ENCODE data around the gene GNGT1. TPM values are rescaled to one million over a fixed set of nuclear protein-coding genes. Genes with fewer than 3 reads are reported as not detected.

The GNGT1 gene
- total and polyA plus RNA-seq, 2 of the 8 experiments (the other 6 are each of a cell fraction or from before 2014, with no cell fraction given), result 0.26 TPM; not detected in 1

DNA sequence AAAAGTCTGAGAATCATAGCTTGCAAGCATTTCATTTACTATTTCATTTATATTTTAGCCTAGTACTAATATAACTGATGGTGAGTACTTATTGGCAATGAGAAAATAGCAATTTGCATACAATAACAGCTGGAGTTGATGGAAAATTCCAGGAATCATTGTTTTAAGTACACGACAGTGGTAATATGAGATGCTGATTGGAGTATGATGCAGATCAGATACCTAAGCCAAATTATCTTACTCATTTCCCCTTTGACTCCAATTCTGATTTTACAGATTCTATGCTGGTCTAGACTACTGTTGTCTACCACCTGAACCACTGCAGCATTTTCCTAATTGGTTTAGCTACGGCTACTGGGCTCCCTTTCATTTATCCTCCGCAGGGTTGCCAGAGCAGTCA is 51.8 kb downstream of the GNGT1 start:
- H2AFZ ChIP-seq (ENCODE audit: low read length), result no peak overlapping the region
- H3K4me2 ChIP-seq (ENCODE audit: insufficient read depth in 1 of 2, low read depth in 2 of 2, low read length in 2 of 2), result no peak overlapping the region
- no peak overlapping the region for H2BK15ac ChIP-seq (ENCODE audit: low read length)
- no peak for FAIRE-seq
- no peak overlapping the region for H3K4me3 ChIP-seq (ENCODE audit: extremely low read depth in 1 of 4, insufficient read depth in 2 of 4, low read depth in 3 of 4, low read length in 4 of 4)
- H2BK5ac ChIP-seq (ENCODE audit: low read depth, low read length), result no peak overlapping the region
- no peak overlapping the region for H2BK12ac ChIP-seq (ENCODE audit: low read depth, low read length)
- H3K4me1 ChIP-seq (replicated peaks in 1 of 4; ENCODE audit: control insufficient read depth in 3 of 4, insufficient read depth in 4 of 4, low read length in 3 of 4), result no peaks in the 10 kb centered on the region
- no peak overlapping the region for H4K5ac ChIP-seq (ENCODE audit: insufficient read length, low read depth, low read length)
- H3K56ac ChIP-seq (replicated peaks; ENCODE audit: insufficient read length, low read depth, low read length), result no peak overlapping the region
- H3K27me3 ChIP-seq (replicated peaks in 1 of 4; ENCODE audit: control insufficient read depth in 3 of 4, extremely low read depth in 1 of 4, insufficient read depth in 3 of 4, low read length in 3 of 4), result no peaks in the 10 kb centered on the region
- H3K79me2 ChIP-seq (ENCODE audit: control insufficient read depth in 1 of 2, insufficient read depth in 2 of 2, low read length in 2 of 2), result no peaks in the 10 kb centered on the region
- H4K8ac ChIP-seq (ENCODE audit: extremely low read depth, insufficient read depth, low read length), result no peak overlapping the region
- TF ChIP-seq HDAC6 (IDR thresholded peaks at IDR 0.05; ENCODE audit: low read depth, low read length) (no peak), RNF2 (IDR thresholded peaks at IDR 0.05; ENCODE audit: borderline replicate concordance, low read depth, low read length, missing control alignments, poor library complexity, severe bottlenecking) (no peak), NANOG (IDR thresholded peaks at IDR 0.05; ENCODE audit: insufficient read depth, low read depth, low read length, poor library complexity, severe bottlenecking) (no peak), CHD2 (IDR thresholded peaks at IDR 0.05; ENCODE audit: low read length) (no peak), ASH2L (IDR thresholded peaks at IDR 0.05; ENCODE audit: low read length) (no peak), SP2 (IDR thresholded peaks at IDR 0.05; ENCODE audit: low read length) (no peak)
- H3K9ac ChIP-seq (replicated peaks in 1 of 4; ENCODE audit: extremely low read depth in 1 of 4, low read depth in 3 of 4, low read length in 3 of 4), result no peak overlapping the region
- no peak overlapping the region for H3K27ac ChIP-seq (ENCODE audit: low read depth, low read length)
- DNase-seq (ENCODE audit: low read depth in 1 of 2, low spot score in 2 of 2), result no peak
- H3K36me3 ChIP-seq (ENCODE audit: control insufficient read depth in 2 of 4, insufficient read depth in 4 of 4, low read length in 3 of 4), result no peaks in the 10 kb centered on the region
- H2AK5ac ChIP-seq (ENCODE audit: low read depth, low read length), result no peak overlapping the region
- H4K91ac ChIP-seq (replicated peaks; ENCODE audit: insufficient read length, low read length), result no peak overlapping the region
- no peaks in the 10 kb centered on the region for H3K9me3 ChIP-seq (ENCODE audit: insufficient read depth in 2 of 2, low read depth in 1 of 2, low read length in 1 of 2)
- H2BK120ac ChIP-seq (replicated peaks; ENCODE audit: low read depth, low read length), result no peak overlapping the region
- H4K20me1 ChIP-seq (replicated peaks in 1 of 2; ENCODE audit: control insufficient read depth in 1 of 2, insufficient read depth in 2 of 2, low read length in 2 of 2), result no peaks in the 10 kb centered on the region
- H3K23me2 ChIP-seq (ENCODE audit: low read depth, low read length), result no peaks in the 10 kb centered on the region
- no peak overlapping the region for H3K14ac ChIP-seq (ENCODE audit: insufficient read length)
- no peak overlapping the region for H2BK20ac ChIP-seq (ENCODE audit: low read length)
- H3K4ac ChIP-seq (replicated peaks; ENCODE audit: insufficient read length, low read depth, low read length), result no peak overlapping the region
- H3K79me1 ChIP-seq (ENCODE audit: low read depth, low read length), result no peaks in the 10 kb centered on the region
- no peak overlapping the region for H3K18ac ChIP-seq (ENCODE audit: extremely low read depth, low read length)
- 88% methylated on average over 3 of the region's 3 CpGs; no CpG with 5 or more reads in 1 of the 2 experiments for WGBS, 2 experiments (ENCODE audit: extremely low coverage in 1 of 2, insufficient coverage in 1 of 2, insufficient read length in 1 of 2, insufficient replicate concordance in 2 of 2, low coverage in 1 of 2, low lambda C conversion rate in 2 of 2, missing lambda C conversion rate in 1 of 2)
- H3K23ac ChIP-seq (ENCODE audit: insufficient read length), result no peak overlapping the region
- ChIA-PET CTCF (ENCODE audit: partially characterized antibody) (interaction anchor here (1.6 kb wide), 1 partner anchor 156 kb away, joined by 4 read pairs; no protein-coding TSS in a partner anchor), POLR2A (ENCODE audit: partially characterized antibody) (no interaction called here)
